Skeletal muscle tissue (tissue), 4 donors: ENCODE measurements around the gene UBE2N. TPM values are rescaled to one million over a fixed set of nuclear protein-coding genes. Genes with fewer than 3 reads are reported as not detected.

ENCODE experiments used
- H3K27ac ChIP-seq: one replicate; pipeline ENCODE4 v1.7.0; 2013; ENCODE audit warnings: mild to moderate bottlenecking, low read depth, low read length, inconsistent platforms
- H3K27me3 ChIP-seq, 3 donors: one replicate each; pipeline ENCODE4 v1.7.0; 2013; ENCODE audit warnings: low read length in 3 of 3; ENCODE audit not compliant: control insufficient read depth in 3 of 3, insufficient read depth in 3 of 3
- H3K36me3 ChIP-seq, 3 donors: one replicate each; pipeline ENCODE4 v1.7.0; 2013; ENCODE audit warnings: low read length in 3 of 3; ENCODE audit not compliant: control insufficient read depth in 3 of 3, insufficient read depth in 3 of 3
- H3K4me1 ChIP-seq, 3 donors: one replicate each; pipeline ENCODE4 v1.7.0; 2013; ENCODE audit warnings: low read length in 3 of 3, mild to moderate bottlenecking in 3 of 3; ENCODE audit not compliant: control insufficient read depth in 3 of 3, insufficient read depth in 3 of 3
- H3K4me3 ChIP-seq, 3 donors: one replicate each; pipeline ENCODE4 v1.7.0; 2013; ENCODE audit warnings: low read length in 3 of 3
- H3K9ac ChIP-seq, 3 donors: one replicate each; pipeline ENCODE4 v1.7.0; 2013; ENCODE audit warnings: low read length in 3 of 3, mild to moderate bottlenecking in 3 of 3, moderate library complexity in 2 of 3, low read depth in 1 of 3
- H3K9me3 ChIP-seq, 3 donors: one replicate each; pipeline ENCODE4 v1.7.0; 2013; ENCODE audit warnings: low read length in 3 of 3; ENCODE audit not compliant: control insufficient read depth in 3 of 3
- total RNA-seq: library from RNA; depleted of rRNA; stranded (reverse); fragments of >200 nt; gene quantifications from one replicate; pipeline ENCODE4 v1.2.3, GENCODE V29; 2014
- donor health status: Osteomylitis.

UBE2N gene, protein sequence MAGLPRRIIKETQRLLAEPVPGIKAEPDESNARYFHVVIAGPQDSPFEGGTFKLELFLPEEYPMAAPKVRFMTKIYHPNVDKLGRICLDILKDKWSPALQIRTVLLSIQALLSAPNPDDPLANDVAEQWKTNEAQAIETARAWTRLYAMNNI
- total RNA-seq = 51.7 TPM

GRCh38 chr12:93441617-93442410 lies at the start of gene UBE2N:
TSS of gene UBE2N (minus strand) at chr12:93441947. CDS start at chr12:93441884, 63 bp downstream.
- Histone ChIP-seq H3K27me3 (no peaks in the 10 kb centered on the region), H3K4me3 (peak within 1 kb of the TSS; percentile 85 to 96 (median 88)), H3K36me3 (no peaks in the 10 kb centered on the region), H3K9me3 (no peaks in the 10 kb centered on the region), H3K9ac (peak within 1 kb of the TSS; percentile 79 to 95 (median 93)), H3K27ac (peak within 1 kb of the TSS; percentile 91), H3K4me1 (peaks cover 30 to 45% (median 37%) of the 10 kb centered on the region in 3 donors)

- H3K9ac ChIP-seq = no peak overlapping the region
- no peaks in the 10 kb centered on the region for H3K9me3 ChIP-seq
- H3K36me3 ChIP-seq = peaks cover 33 to 53% (median 52%) of the 10 kb centered on the region in 3 donors
- no peak overlapping the region for H3K4me3 ChIP-seq
- no peak overlapping the region for H3K27ac ChIP-seq
- no peaks in the 10 kb centered on the region for H3K4me1 ChIP-seq
- no peaks in the 10 kb centered on the region for H3K27me3 ChIP-seq
Observed at GRCh38 chr12:93484315-93484981, 42.7 kb upstream of the UBE2N start.

DNA sequence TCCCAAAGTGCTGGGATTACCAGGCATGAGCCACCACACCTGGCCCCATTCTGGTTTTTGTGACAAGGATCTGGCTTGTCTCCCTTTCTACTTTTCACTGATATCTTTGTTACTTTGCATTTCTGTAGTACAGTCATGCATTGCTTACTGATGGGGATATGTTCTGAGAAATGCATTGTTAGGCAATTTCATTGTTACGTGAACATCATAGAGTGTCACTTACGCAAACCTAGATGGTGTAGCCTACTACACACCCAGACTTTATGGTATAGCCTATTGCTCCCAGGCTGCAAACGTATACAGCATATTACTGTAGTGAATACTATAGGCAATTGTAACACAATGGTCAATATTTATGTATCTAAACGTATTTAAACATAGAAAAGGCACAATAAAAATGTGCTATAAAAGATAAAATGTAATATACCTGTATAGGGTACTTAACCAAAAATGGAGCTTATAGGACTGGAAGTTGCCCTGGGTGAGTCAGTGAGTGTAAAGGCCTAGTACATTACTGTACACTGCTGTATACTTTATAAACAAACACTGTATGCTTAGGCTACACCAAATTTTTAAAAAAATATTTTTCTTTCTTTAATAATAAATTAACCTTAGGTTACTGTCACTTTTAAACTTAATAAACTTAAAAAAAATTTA lies 41.5 kb upstream of the UBE2N start:
- no peak overlapping the region for H3K27ac ChIP-seq
- no peak overlapping the region for H3K9ac ChIP-seq
- H3K9me3 ChIP-seq = no peaks in the 10 kb centered on the region
- H3K4me1 ChIP-seq = no peaks in the 10 kb centered on the region
- no peaks in the 10 kb centered on the region for H3K27me3 ChIP-seq
- H3K4me3 ChIP-seq = no peak overlapping the region
- H3K36me3 ChIP-seq = peaks cover 35 to 52% (median 46%) of the 10 kb centered on the region in 3 donors

DNA sequence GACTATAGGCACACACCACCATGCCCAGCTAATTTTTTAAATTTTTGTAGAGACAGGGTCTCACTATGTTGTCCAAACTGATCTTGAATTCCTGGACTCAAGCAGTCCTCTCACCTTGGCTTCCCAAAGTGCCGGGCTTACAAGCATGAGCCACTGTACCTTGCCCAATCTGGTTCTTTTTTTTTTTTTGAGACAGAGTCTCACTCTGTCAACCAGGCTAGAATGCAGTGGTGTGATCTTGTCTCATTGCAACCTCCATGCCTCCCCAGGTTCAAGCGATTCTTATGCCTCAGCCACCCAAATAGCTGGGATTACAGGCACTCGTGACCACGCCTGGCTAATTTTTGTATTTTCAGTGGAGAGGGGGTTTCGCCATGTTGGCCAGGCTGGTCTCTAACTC lies 41.0 kb upstream of the UBE2N start:
- Histone ChIP-seq H3K4me3 (no peak overlapping the region), H3K4me1 (no peaks in the 10 kb centered on the region), H3K9me3 (no peaks in the 10 kb centered on the region), H3K27ac (no peak overlapping the region), H3K9ac (no peak overlapping the region), H3K36me3 (peaks cover 38 to 55% (median 45%) of the 10 kb centered on the region in 3 donors), H3K27me3 (no peaks in the 10 kb centered on the region)

DNA sequence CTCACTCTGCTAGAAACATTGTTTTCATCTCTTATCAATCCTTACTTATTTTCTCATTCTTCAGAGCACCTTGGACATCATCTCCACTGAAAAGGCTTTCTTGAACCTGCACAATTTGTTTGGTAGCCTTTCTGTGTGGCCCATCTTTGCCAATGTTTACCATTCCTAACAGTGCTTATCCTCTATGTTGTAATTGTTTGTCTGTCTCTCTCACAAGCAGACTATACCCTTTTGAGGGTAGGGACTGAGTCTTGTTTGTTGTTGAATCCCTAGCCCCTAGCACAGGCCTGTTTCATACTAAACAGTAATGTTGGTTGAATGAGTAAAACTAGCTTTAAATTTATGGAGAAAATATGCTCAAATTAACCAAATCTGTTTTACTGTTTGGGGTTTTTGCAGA lies 34.8 kb upstream of the UBE2N start:
- Histone ChIP-seq H3K4me3 (no peak overlapping the region), H3K9ac (no peak overlapping the region), H3K9me3 (no peaks in the 10 kb centered on the region), H3K4me1 (no peaks in the 10 kb centered on the region), H3K27ac (no peak overlapping the region), H3K27me3 (no peaks in the 10 kb centered on the region), H3K36me3 (peaks cover 15 to 27% (median 17%) of the 10 kb centered on the region in 3 donors)

DNA sequence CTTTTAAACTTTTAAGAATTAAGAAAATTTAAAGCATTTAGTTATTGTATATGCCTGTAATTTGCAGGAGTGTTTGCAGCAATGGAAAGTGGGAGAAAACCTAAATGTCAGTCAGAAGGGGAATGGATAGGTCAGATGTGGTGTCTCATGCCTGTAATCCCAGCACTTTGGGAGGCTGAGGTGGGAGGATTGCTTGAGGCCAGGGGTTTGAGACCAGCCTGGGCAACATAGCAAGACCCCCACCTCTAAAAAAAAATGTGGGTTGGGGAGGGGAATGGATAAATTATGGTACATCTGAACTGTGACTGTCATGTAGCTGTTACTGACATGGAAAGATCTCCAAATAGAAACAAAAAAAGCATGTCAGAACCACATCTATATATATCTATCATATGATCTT lies 27.6 kb upstream of the UBE2N start:
- Histone ChIP-seq H3K4me1 (peaks cover 9 to 16% (median 10%) of the 10 kb centered on the region in 3 donors), H3K9me3 (no peaks in the 10 kb centered on the region), H3K27me3 (no peaks in the 10 kb centered on the region), H3K36me3 (peaks cover 2 to 6% (median 4%) of the 10 kb centered on the region in 3 donors), H3K9ac (no peak overlapping the region), H3K4me3 (no peak overlapping the region), H3K27ac (no peak overlapping the region)

GRCh38 chr12:93468008-93468371 lies 26.2 kb upstream of the UBE2N start:
- Histone ChIP-seq H3K27me3 (no peaks in the 10 kb centered on the region), H3K27ac (peak overlapping the region; percentile 91), H3K4me1 (peaks cover 9 to 16% (median 10%) of the 10 kb centered on the region in 3 donors), H3K9me3 (no peaks in the 10 kb centered on the region), H3K36me3 (peaks cover 0 to 4% (median under 1%) of the 10 kb centered on the region in 3 donors), H3K4me3 (peak overlapping the region; percentile 98 to 100 (median 100)), H3K9ac (peak overlapping the region; percentile 94 to 97 (median 96))

- H3K36me3 ChIP-seq = peaks cover 0 to 4% (median 0%) of the 10 kb centered on the region in 3 donors
- peak within 1 kb of the TSS; percentile 94 to 97 (median 96) for H3K9ac ChIP-seq
- peaks cover 9 to 16% (median 10%) of the 10 kb centered on the region in 3 donors for H3K4me1 ChIP-seq
- H3K9me3 ChIP-seq = no peaks in the 10 kb centered on the region
- peak within 1 kb of the TSS; percentile 91 for H3K27ac ChIP-seq
- no peaks in the 10 kb centered on the region for H3K27me3 ChIP-seq
- H3K4me3 ChIP-seq = peak within 1 kb of the TSS; percentile 98 to 100 (median 100)
Observed at GRCh38 chr12:93467351-93468007, 25.7 kb upstream of the UBE2N start, which contains the start of gene MRPL42. TSS of gene MRPL42 (plus strand) at chr12:93467514. CDS start at chr12:93469286, 1,772 bp downstream.

- peak overlapping the region; percentile 98 to 100 (median 100) for H3K4me3 ChIP-seq
Observed at GRCh38 chr12:93466625-93467350, 25.0 kb upstream of the UBE2N start.

More at GRCh38 chr12:93466625-93467350, 25.0 kb upstream of the UBE2N start:
- H3K27ac ChIP-seq = peak overlapping the region; percentile 91
- peaks cover 9 to 16% (median 10%) of the 10 kb centered on the region in 3 donors for H3K4me1 ChIP-seq
- H3K27me3 ChIP-seq = no peaks in the 10 kb centered on the region
- H3K9ac ChIP-seq = peak overlapping the region in 2 of 3 donors; percentile 94 to 96
- H3K9me3 ChIP-seq = no peaks in the 10 kb centered on the region
- peaks cover 0 to 4% (median 0%) of the 10 kb centered on the region in 3 donors for H3K36me3 ChIP-seq
